HFF-Myc (cell line): ENCODE results near the gene MOGAT3.
A peak's percentile ranks its signal among the peaks of the same experiment; 100 is the strongest.

Source experiments
- DNase-seq: peaks from one replicate; pipeline ENCODE4 v3.0.0-alpha.2; 2011; ENCODE audit warnings: low read depth; ENCODE audit errors: extremely low read depth
- H3K4me3 ChIP-seq: replicated peaks from 2 replicates; pipeline ENCODE4 v1.5.1; 2011; ENCODE audit warnings: low read depth, mild to moderate bottlenecking, control low read depth, low read length
- TF ChIP-seq, protein P1 (sequence below): IDR thresholded peaks from 2 replicates; pipeline ENCODE4 v1.5.1; 2012; ENCODE audit warnings: mild to moderate bottlenecking, low read depth, low read length, control low read depth; ENCODE audit errors: missing control alignments

Gene MOGAT3

GRCh38 chr7:101177644-101178043 is 23.2 kb downstream of the MOGAT3 start:
- TF ChIP-seq, protein P1, sequence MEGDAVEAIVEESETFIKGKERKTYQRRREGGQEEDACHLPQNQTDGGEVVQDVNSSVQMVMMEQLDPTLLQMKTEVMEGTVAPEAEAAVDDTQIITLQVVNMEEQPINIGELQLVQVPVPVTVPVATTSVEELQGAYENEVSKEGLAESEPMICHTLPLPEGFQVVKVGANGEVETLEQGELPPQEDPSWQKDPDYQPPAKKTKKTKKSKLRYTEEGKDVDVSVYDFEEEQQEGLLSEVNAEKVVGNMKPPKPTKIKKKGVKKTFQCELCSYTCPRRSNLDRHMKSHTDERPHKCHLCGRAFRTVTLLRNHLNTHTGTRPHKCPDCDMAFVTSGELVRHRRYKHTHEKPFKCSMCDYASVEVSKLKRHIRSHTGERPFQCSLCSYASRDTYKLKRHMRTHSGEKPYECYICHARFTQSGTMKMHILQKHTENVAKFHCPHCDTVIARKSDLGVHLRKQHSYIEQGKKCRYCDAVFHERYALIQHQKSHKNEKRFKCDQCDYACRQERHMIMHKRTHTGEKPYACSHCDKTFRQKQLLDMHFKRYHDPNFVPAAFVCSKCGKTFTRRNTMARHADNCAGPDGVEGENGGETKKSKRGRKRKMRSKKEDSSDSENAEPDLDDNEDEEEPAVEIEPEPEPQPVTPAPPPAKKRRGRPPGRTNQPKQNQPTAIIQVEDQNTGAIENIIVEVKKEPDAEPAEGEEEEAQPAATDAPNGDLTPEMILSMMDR, result no peak
- no peak for DNase-seq
- no peak overlapping the region for H3K4me3 ChIP-seq

DNA sequence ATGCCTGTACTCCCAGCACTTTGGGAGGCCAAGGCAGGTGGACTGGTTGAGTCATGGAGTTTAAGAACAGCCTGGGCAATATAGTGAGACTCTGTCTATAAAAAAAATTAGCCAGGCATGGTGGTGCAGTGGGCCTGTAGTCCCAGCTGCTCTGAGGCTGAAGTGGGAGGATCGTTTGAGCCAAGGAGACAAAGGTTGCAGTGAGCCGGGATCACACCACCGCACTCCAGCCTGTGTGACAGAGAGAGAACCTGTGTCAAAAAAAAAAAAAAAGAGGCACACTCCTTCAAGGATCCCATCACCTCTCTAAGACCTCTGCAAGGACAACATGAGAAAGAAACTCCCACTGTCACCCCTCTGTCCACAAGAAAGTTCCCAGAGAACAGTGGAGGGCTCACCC is 25.2 kb downstream of the MOGAT3 start:
- no peak overlapping the region for H3K4me3 ChIP-seq
- no peak for DNase-seq
- TF ChIP-seq, protein P1, result no peak

DNA sequence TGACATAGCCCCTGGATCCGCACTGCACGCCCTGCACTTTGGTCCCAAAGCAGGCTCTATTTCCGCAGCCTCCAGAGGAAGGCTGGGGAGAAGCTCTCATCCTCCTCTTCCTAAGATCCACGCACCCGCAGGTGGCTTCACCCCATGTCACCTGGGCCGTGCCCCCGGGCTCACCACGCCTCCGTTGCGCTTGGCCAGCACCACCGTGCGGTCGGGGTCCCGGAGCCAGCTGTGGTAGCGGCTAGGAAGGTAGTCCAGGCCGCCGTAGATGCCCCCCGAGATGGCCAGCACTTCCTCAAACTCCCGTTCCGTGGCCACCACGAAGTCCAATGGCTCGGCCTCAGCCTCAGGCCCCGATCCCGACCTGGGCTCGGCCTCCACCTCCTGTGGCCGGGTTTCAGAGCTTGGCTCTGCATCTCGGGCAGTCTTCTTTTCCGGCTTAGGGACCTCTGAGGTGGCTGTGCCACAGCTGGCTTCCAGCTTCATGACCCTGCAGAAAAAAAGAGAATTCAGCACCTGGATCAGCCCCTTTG is 26.4 kb downstream of the MOGAT3 start:
- TF ChIP-seq, protein P1, result no peak
- DNase-seq, result no peak
- no peak overlapping the region for H3K4me3 ChIP-seq

- TF ChIP-seq, protein P1, result no peak
- H3K4me3 ChIP-seq, result peak overlapping the region; percentile 23; the same call in 1 of the 2 replicates
- peak; percentile 32 for DNase-seq
Measured at GRCh38 chr7:101173752-101174244, 27.0 kb downstream of the MOGAT3 start.

GRCh38 chr7:101172854-101173751 is 27.7 kb downstream of the MOGAT3 start:
- peak overlapping the region; percentile 23; the same call in 1 of the 2 replicates for H3K4me3 ChIP-seq
- TF ChIP-seq, protein P1, result no peak

DNA sequence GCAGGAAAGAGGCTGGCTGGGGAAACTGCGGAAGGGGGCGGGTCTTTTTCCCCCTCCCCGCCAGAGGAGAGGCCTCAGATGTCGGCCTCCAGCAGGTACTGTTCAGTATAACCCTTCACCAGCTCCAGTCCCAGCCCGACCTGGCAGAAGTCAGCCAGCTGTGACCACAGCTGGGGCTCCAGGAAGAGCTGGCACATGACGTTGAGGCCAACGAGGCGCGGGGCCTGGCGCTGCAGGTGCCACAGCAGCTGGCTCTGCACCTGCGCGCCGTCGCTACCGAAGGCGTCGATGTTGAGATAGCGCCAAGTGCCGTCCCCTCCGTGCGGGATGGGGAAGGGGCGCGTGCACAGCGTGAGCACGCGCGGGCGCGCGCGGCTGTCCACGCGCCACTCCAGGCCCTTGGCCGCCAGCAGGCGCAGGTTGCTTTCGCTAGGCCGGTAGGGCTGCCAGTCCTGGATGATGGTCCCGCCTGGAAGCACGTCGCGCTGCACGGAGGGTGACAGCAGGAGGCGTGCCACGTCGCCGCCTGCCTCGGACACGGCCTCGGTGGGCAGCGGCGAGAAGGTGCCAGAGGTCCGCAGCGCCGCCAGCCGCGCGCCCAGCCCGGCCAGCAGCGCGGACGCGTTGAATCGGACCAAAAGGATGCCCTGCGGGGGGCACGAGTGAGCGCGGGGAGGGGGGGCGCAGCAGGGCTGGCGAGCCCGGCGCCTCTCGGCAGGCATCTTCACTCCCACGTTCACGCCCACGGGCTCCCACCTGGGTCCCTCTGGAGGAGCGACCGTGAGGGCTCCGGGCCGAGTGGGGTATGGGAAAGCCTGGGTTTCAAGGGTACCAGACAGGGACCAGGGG is 28.6 kb downstream of the MOGAT3 start:
- TF ChIP-seq, protein P1, result no peak
- H3K4me3 ChIP-seq, result no peak overlapping the region
- no peak for DNase-seq

More at GRCh38 chr7:101172854-101173751, 27.7 kb downstream of the MOGAT3 start:
- peak; percentile 35 for DNase-seq
